OCI-LY7 (cell line): ENCODE measurements around the gene ZNF605. TPM values are rescaled to one million over a fixed set of nuclear protein-coding genes. Genes with fewer than 3 reads are reported as not detected.

Source experiments
- BruUV-seq: library from RNA; stranded (reverse); fragments of 400-500 nt; replicated peaks from 2 replicates; lab custom pipeline; 2021; lab: Mats Ljungman, UMichigan
- CTCF ChIA-PET: fragments of 300-600 bp; sonication (Branson Sonifier 250); formaldehyde crosslinking; loops from one replicate; lab custom pipeline; 2022; ENCODE audit warnings: antibody characterized with exemption; ENCODE audit not compliant: unreplicated experiment; lab: Charles Lee
- POLR2A ChIA-PET: fragments of 300-600 bp; sonication (Branson Sonifier 250); formaldehyde crosslinking; loops from one replicate; lab custom pipeline; 2022; ENCODE audit warnings: antibody characterized with exemption; lab: Charles Lee
- DNase-seq: peaks from one replicate; pipeline ENCODE4 v3.0.0-alpha.2; 2015; ENCODE audit warnings: low spot score
- H2AFZ ChIP-seq: fragments of 200-600 bp; sonication (generic), shearing (Covaris generic); 2 replicates; pipeline ENCODE4 v1.6.1; 2014; ENCODE audit warnings: mild to moderate bottlenecking, antibody characterized with exemption, low read length, moderate library complexity
- H3K27ac ChIP-seq: fragments of 200-600 bp; sonication (generic); 2 replicates; pipeline ENCODE4 v1.5.1; 2014; ENCODE audit warnings: mixed run types, low read depth, mild to moderate bottlenecking, moderate library complexity, low read length, inconsistent platforms; ENCODE audit not compliant: poor library complexity, severe bottlenecking
- H3K36me3 ChIP-seq: fragments of 200-600 bp; sonication (generic); 2 replicates; pipeline ENCODE4 v1.6.1; 2014; ENCODE audit warnings: mild to moderate bottlenecking, antibody characterized with exemption, low read length, moderate library complexity, mixed read lengths; ENCODE audit not compliant: insufficient read depth
- H3K4me1 ChIP-seq: fragments of 200-600 bp; sonication (generic); 2 replicates; pipeline ENCODE4 v1.5.1; 2014; ENCODE audit warnings: mild to moderate bottlenecking, low read length; ENCODE audit not compliant: insufficient read depth, poor library complexity, severe bottlenecking
- H3K4me2 ChIP-seq: fragments of 200-600 bp; sonication (generic); 2 replicates; pipeline ENCODE4 v1.6.1; 2014; ENCODE audit warnings: mild to moderate bottlenecking, low read length
- H3K4me3 ChIP-seq: fragments of 200-600 bp; sonication (generic); 2 replicates; pipeline ENCODE4 v1.5.1; 2014; ENCODE audit warnings: mild to moderate bottlenecking, low read depth, low read length; ENCODE audit not compliant: poor library complexity, severe bottlenecking
- H3K79me2 ChIP-seq: fragments of 200-600 bp; sonication (generic); 2 replicates; pipeline ENCODE4 v1.6.1; 2016; ENCODE audit warnings: low read depth, mild to moderate bottlenecking, low read length, moderate library complexity, mixed read lengths; ENCODE audit not compliant: insufficient read depth
- H3K9me2 ChIP-seq: fragments of 200-600 bp; sonication (generic); 2 replicates; pipeline ENCODE4 v1.6.1; 2016; ENCODE audit warnings: mild to moderate bottlenecking, low read length, mixed read lengths; ENCODE audit not compliant: insufficient read depth
- H3K9me3 ChIP-seq: fragments of 200-600 bp; sonication (generic); 2 replicates; pipeline ENCODE4 v1.6.1; 2014; ENCODE audit warnings: mild to moderate bottlenecking, mixed run types, low read length, mixed read lengths
- H4K20me1 ChIP-seq: fragments of 200-600 bp; sonication (generic); 2 replicates; pipeline ENCODE4 v1.6.1; 2014; ENCODE audit warnings: mild to moderate bottlenecking, antibody characterized with exemption, low read length, moderate library complexity, mixed read lengths; ENCODE audit not compliant: insufficient read depth
- CTCF ChIP-seq: fragments of 200-600 bp; sonication (generic); conservative IDR thresholded peaks from 2 replicates; pipeline ENCODE4 v1.5.1; 2014; ENCODE audit warnings: mild to moderate bottlenecking, antibody characterized with exemption, low read length, moderate library complexity, mixed read lengths
- EZH2phosphoT487 ChIP-seq: fragments of 200-600 bp; sonication (generic); IDR thresholded peaks from 2 replicates; pipeline ENCODE4 v1.6.1; 2018; ENCODE audit warnings: low read depth, borderline replicate concordance, mild to moderate bottlenecking, mixed run types, antibody characterized with exemption, low read length, moderate library complexity, mixed read lengths
- intact Hi-C: fragments of 100-400 bp; cut with micrococcal nuclease; formaldehyde crosslinking; loops from one replicate; pipeline ENCODE4 v1.10.0; 2022; ENCODE audit not compliant: unreplicated experiment
- total RNA-seq, 2 experiments: library from RNA; depleted of rRNA in 1 of 2; stranded (reverse); fragments of >200 nt in 1 of 2; shearing (Covaris generic) in 1 of 2; gene quantifications; 2 replicates each; pipeline ENCODE4 v1.2.3, GENCODE V29; 2014 to 2022

The ZNF605 gene
- total RNA-seq, 2 experiments from 2014 or later: 6.6 to 13.9 TPM

- Histone ChIP-seq H2AFZ (no peak overlapping the region), H3K79me2 (no peaks in the 10 kb centered on the region), H3K27ac (no peak overlapping the region), H3K9me2 (no peaks in the 10 kb centered on the region), H3K4me1 (peaks cover 5% of the 10 kb centered on the region), H3K9me3 (peaks cover 29% of the 10 kb centered on the region; the same call in 1 of the 2 replicates), H4K20me1 (no peaks in the 10 kb centered on the region), H3K4me3 (no peak overlapping the region), H3K4me2 (no peak overlapping the region), H3K36me3 (no peaks in the 10 kb centered on the region)
- intact Hi-C loops: no loop called here
- BruUV-seq: no TSS peak
- no peak for DNase-seq
- CTCF ChIA-PET: no interaction called here
- no peak for TF ChIP-seq CTCF
- no peak for TF ChIP-seq EZH2phosphoT487
- POLR2A ChIA-PET: no interaction called here
These were observed 2.3 kb downstream of the ZNF605 start for GRCh38 chr12:132953771-132954170.

DNA sequence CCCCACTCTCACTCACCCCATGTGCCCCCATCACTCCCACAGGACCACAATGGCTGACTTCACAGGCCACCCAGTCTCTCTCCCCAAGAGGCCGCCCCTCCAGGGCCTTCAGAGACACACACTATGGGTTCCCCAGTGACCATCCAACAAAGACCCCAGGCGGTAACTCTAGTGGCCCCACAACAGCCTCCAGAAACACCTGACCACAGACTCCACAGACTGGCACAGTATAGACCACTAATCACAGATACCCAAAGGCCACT, 3.0 kb downstream of the ZNF605 start:
- ChIA-PET POLR2A (no interaction called here), CTCF (no interaction called here)
- Histone ChIP-seq H2AFZ (no peak overlapping the region), H3K4me2 (no peak overlapping the region), H3K79me2 (no peaks in the 10 kb centered on the region), H3K4me3 (no peak overlapping the region), H3K36me3 (no peaks in the 10 kb centered on the region; the same call in 1 of the 2 replicates), H3K9me3 (peaks cover 29% of the 10 kb centered on the region; the same call in 1 of the 2 replicates), H3K9me2 (no peaks in the 10 kb centered on the region), H3K27ac (no peak overlapping the region), H3K4me1 (peaks cover 5% of the 10 kb centered on the region), H4K20me1 (no peaks in the 10 kb centered on the region)
- BruUV-seq: no TSS peak
- DNase-seq: no peak
- TF ChIP-seq CTCF: no peak
- intact Hi-C loops: no loop called here

DNA sequence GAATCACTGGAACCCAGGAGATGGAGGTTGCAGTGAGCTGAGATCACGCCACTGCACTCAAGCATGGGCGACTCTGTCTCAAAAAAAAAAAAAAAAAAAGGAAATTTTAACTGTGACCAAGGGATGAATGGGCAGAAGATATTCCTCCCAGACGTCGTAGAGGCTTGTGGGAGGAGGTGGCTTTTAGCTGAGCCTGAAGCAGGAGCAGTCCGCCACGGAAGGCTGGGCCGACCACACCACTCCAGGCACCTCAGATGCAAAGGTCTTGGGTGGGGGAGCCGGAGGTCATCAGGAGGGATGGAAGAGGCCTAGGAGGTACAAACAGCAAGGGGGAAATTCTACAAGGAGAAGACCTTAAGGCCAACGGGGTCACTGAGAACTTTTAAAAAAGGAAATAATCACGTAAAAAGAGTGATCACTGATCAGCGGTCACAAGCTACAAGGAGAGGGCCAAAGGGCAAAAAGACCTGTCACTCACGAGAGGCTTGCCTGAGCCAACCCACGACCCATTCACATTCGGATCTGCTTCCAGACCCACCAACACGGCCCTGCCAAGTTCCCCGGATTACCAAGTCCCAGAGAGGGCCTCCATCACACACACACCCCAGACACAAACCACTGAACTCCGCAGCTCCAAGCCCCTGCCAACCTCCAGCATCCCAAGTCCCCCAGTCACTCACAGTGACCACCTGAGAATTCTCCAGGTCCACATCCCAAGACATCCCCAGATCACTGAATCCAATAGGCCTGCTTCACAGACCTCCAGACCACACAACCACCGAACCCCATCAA, 3.5 kb downstream of the ZNF605 start:
- Histone ChIP-seq H4K20me1 (no peaks in the 10 kb centered on the region), H3K36me3 (no peaks in the 10 kb centered on the region; the same call in 1 of the 2 replicates), H3K27ac (no peak overlapping the region), H3K4me3 (no peak overlapping the region), H3K9me2 (no peaks in the 10 kb centered on the region), H2AFZ (no peak overlapping the region), H3K4me1 (peaks cover 5% of the 10 kb centered on the region), H3K79me2 (no peaks in the 10 kb centered on the region), H3K9me3 (peaks cover 34% of the 10 kb centered on the region; the same call in 1 of the 2 replicates), H3K4me2 (no peak overlapping the region)
- BruUV-seq: no TSS peak
- intact Hi-C loops: no loop called here
- CTCF ChIA-PET: no interaction called here
- POLR2A ChIA-PET: no interaction called here
- no peak for DNase-seq
- TF ChIP-seq CTCF (no peak), EZH2phosphoT487 (no peak)
